Lung (tissue), 12 donors: ENCODE data around the gene HOXC5. TPM values are rescaled to one million over a fixed set of nuclear protein-coding genes. Genes with fewer than 3 reads are reported as not detected.

ENCODE experiments used
- ATAC-seq: fragments of 200-7000 bp; cut with Tn5 transposase; one replicate; pipeline ENCODE4 v1.9.1; 2020; ENCODE audit warnings: moderate number of reproducible peaks; ENCODE audit not compliant: insufficient read depth, low FRiP score
- DNase-seq, 3 donors: peaks; one replicate each; pipeline ENCODE4 v3.0.0-alpha.2; 2013 to 2017
- H3K27ac ChIP-seq, 2 donors: one replicate each; pipeline ENCODE4 v1.5.1; 2013; ENCODE audit warnings: mild to moderate bottlenecking in 2 of 2, moderate library complexity in 2 of 2, control low read depth in 1 of 2, inconsistent platforms in 1 of 2, low read depth in 1 of 2, low read length in 1 of 2
- H3K27me3 ChIP-seq, 3 donors: one replicate each; pipeline ENCODE4 v1.5.1; 2013; ENCODE audit warnings: low read length in 2 of 3; ENCODE audit not compliant: control insufficient read depth in 3 of 3, insufficient read depth in 3 of 3
- H3K36me3 ChIP-seq, 4 donors: one replicate each; pipeline ENCODE4 v1.5.1; 2013; ENCODE audit warnings: low read length in 4 of 4, mild to moderate bottlenecking in 1 of 4, moderate library complexity in 1 of 4; ENCODE audit not compliant: control insufficient read depth in 4 of 4, insufficient read depth in 4 of 4
- H3K4me1 ChIP-seq, 5 donors: one replicate each; pipeline ENCODE4 v1.5.1; 2013; ENCODE audit warnings: low read length in 5 of 5, mild to moderate bottlenecking in 2 of 5, moderate library complexity in 1 of 5; ENCODE audit not compliant: control insufficient read depth in 5 of 5, insufficient read depth in 5 of 5
- H3K4me3 ChIP-seq: one replicate; pipeline ENCODE4 v1.5.1; 2013; ENCODE audit warnings: mild to moderate bottlenecking, control low read depth, moderate library complexity
- H3K9ac ChIP-seq, 2 donors: one replicate each; pipeline ENCODE4 v1.5.1; 2013; ENCODE audit warnings: low read length in 2 of 2, control low read depth in 1 of 2; ENCODE audit not compliant: insufficient read depth in 1 of 2
- H3K9me3 ChIP-seq, 4 donors: one replicate each; pipeline ENCODE4 v1.5.1; 2013; ENCODE audit warnings: low read length in 3 of 4, mild to moderate bottlenecking in 1 of 4, moderate library complexity in 1 of 4; ENCODE audit not compliant: control insufficient read depth in 4 of 4, insufficient read depth in 3 of 4
- CTCF ChIP-seq: IDR thresholded peaks from 2 replicates; pipeline ENCODE4 v1.5.1; 2012; ENCODE audit warnings: mild to moderate bottlenecking; ENCODE audit errors: control extremely low read depth, extremely low read depth
- WGBS, 2 donors: extraction: QIAGEN DNeasy Blood & Tissue Kit; methylation state at CpG; one replicate each; pipeline ENCODE4 v1.1.7; 2013; 5-methylcytosine and 5-hydroxymethylcytosine counted together
- polyA plus RNA-seq, 2 donors: library from polyadenylated mRNA; stranded (reverse); fragments of 200-250 nt; gene quantifications; one replicate each; pipeline ENCODE4 v1.2.1, GENCODE V29; 2013
- total RNA-seq, 2 donors: library from RNA; depleted of rRNA in 1 of 2; stranded (reverse); fragments of >200 nt in 1 of 2; gene quantifications; one replicate each; pipeline ENCODE4 v1.2.1, GENCODE V29; 2014 to 2021
- donor health status: control.
- donor health status: control.
- donor health status: Bipolar disorder and iron deficiency.
- donor health status: healthy.
- donor health status: DM: yes; HTN: yes; CAD: no.

The HOXC5 gene
- total and polyA plus RNA-seq, 4 donors, result 0.08 to 0.26 (median 0.17) TPM

GRCh38 chr12:54017878-54018467 lies 14.9 kb upstream of the HOXC5 start:
- H3K36me3 ChIP-seq, result no peaks in the 10 kb centered on the region
- peak; percentile 69 to 76 (median 74) for DNase-seq
- peaks cover 18 to 89% (median 68%) of the 10 kb centered on the region in 3 donors for H3K27me3 ChIP-seq
- peaks cover 0 to 13% (median 0%) of the 10 kb centered on the region in 4 donors for H3K9me3 ChIP-seq
- H3K27ac ChIP-seq, result no peak overlapping the region
- H3K4me3 ChIP-seq, result no peak overlapping the region
- no peak for TF ChIP-seq CTCF
- H3K9ac ChIP-seq, result no peak overlapping the region
- peak; percentile 71 for ATAC-seq
- 1 to 5% methylated on average over 33 to 34 of the region's 34 CpGs for WGBS, 2 donors
- H3K4me1 ChIP-seq, result peaks cover 0 to 13% (median 6%) of the 10 kb centered on the region in 5 donors

GRCh38 chr12:54018468-54018984 lies 14.3 kb upstream of the HOXC5 start:
- H3K9ac ChIP-seq, result no peak overlapping the region
- H3K4me3 ChIP-seq, result no peak overlapping the region
- ATAC-seq (no peak), DNase-seq (peak in 1 of 3 donors; percentile 43)
- H3K4me1 ChIP-seq, result peaks cover 0 to 13% (median 6%) of the 10 kb centered on the region in 5 donors
- no peaks in the 10 kb centered on the region for H3K36me3 ChIP-seq
- 14 to 26% methylated on average over 29 of the region's 29 CpGs for WGBS, 2 donors
- H3K9me3 ChIP-seq, result peaks cover 0 to 8% (median 0%) of the 10 kb centered on the region in 4 donors
- peaks cover 18 to 89% (median 68%) of the 10 kb centered on the region in 3 donors for H3K27me3 ChIP-seq
- TF ChIP-seq CTCF, result no peak
- H3K27ac ChIP-seq, result no peak overlapping the region

- no peak overlapping the region for H3K9ac ChIP-seq
- H3K4me1 ChIP-seq, result peaks cover 0 to 13% (median 6%) of the 10 kb centered on the region in 5 donors
- H3K9me3 ChIP-seq, result peaks cover 0 to 3% (median 0%) of the 10 kb centered on the region in 4 donors
- no peak for ATAC-seq
- DNase-seq, result peak in 1 of 3 donors; percentile 41
- peaks cover 18 to 89% (median 63%) of the 10 kb centered on the region in 3 donors for H3K27me3 ChIP-seq
- H3K4me3 ChIP-seq, result no peak overlapping the region
- TF ChIP-seq CTCF, result no peak
- no peaks in the 10 kb centered on the region for H3K36me3 ChIP-seq
- WGBS, 2 donors, result 21 to 32% methylated on average over 37 to 43 of the region's 43 CpGs
- no peak overlapping the region for H3K27ac ChIP-seq
Observed at GRCh38 chr12:54019091-54019811, 13.6 kb upstream of the HOXC5 start.
